SU-DHL-6 (cell line): ENCODE results near the gene C5orf15.

Experiments
- H2AFZ ChIP-seq: fragments of 200-600 bp; sonication (generic); 2 replicates; pipeline ENCODE4 v1.6.1; 2014; ENCODE audit warnings: low read depth, mild to moderate bottlenecking, moderate library complexity, mixed read lengths, antibody characterized with exemption, low read length; ENCODE audit not compliant: severe bottlenecking
- H3F3A ChIP-seq: fragments of 200-600 bp; shearing (Covaris generic); 2 replicates; pipeline ENCODE4 v1.6.0; 2016; ENCODE audit warnings: antibody characterized with exemption, mild to moderate bottlenecking; ENCODE audit not compliant: insufficient read depth
- H3K27ac ChIP-seq: fragments of 200-600 bp; sonication (generic); 2 replicates; pipeline ENCODE4 v1.5.1; 2016; ENCODE audit warnings: low read depth, mild to moderate bottlenecking, low read length, moderate library complexity, mixed read lengths
- H3K27me3 ChIP-seq: fragments of 200-600 bp; sonication (generic), shearing (Covaris generic); 2 replicates; pipeline ENCODE4 v1.6.0; 2014; ENCODE audit warnings: mild to moderate bottlenecking, low read length
- H3K36me3 ChIP-seq: fragments of 200-600 bp; sonication (generic); 2 replicates; pipeline ENCODE4 v1.6.1; 2014; ENCODE audit warnings: mild to moderate bottlenecking, low read length, mixed read lengths
- H3K4me2 ChIP-seq: fragments of 300-600, 200-600 bp; shearing (Covaris generic), sonication (generic); 2 replicates; pipeline ENCODE4 v1.6.0; 2014; ENCODE audit warnings: low read length, low read depth, mild to moderate bottlenecking; ENCODE audit not compliant: poor library complexity, severe bottlenecking
- H3K4me3 ChIP-seq: fragments of 200-600 bp; sonication (generic); 2 replicates; pipeline ENCODE4 v1.5.1; 2014; ENCODE audit warnings: antibody characterized with exemption, low read length, mild to moderate bottlenecking, mixed read lengths; ENCODE audit not compliant: insufficient read depth, poor library complexity, severe bottlenecking
- H3K79me2 ChIP-seq: fragments of 200-600 bp; sonication (generic); 2 replicates; pipeline ENCODE4 v1.6.1; 2014; ENCODE audit warnings: mild to moderate bottlenecking, low read length, moderate library complexity; ENCODE audit not compliant: insufficient read depth
- H3K9ac ChIP-seq: fragments of 200-600 bp; sonication (generic); 2 replicates; pipeline ENCODE4 v1.7.0; 2014; ENCODE audit warnings: mild to moderate bottlenecking, low read length
- H3K9me2 ChIP-seq: fragments of 200-600 bp; sonication (generic); replicated peaks from 2 replicates; pipeline ENCODE4 v1.6.1; 2014; ENCODE audit warnings: low read length; ENCODE audit not compliant: insufficient read depth
- H3K9me3 ChIP-seq: fragments of 200-600 bp; sonication (generic); 2 replicates; pipeline ENCODE4 v1.6.1; 2014; ENCODE audit warnings: low read length, mixed read lengths; ENCODE audit not compliant: insufficient read depth
- H4K20me1 ChIP-seq: fragments of 200-600 bp; sonication (generic); 2 replicates; pipeline ENCODE4 v1.6.1; 2014; ENCODE audit warnings: low read depth, mild to moderate bottlenecking, antibody characterized with exemption, low read length, moderate library complexity, mixed read lengths
- EZH2phosphoT487 ChIP-seq: fragments of 200-600 bp; sonication (generic), shearing (Covaris generic); conservative IDR thresholded peaks from 2 replicates; pipeline ENCODE4 v1.6.1; 2018; ENCODE audit warnings: mild to moderate bottlenecking, antibody characterized with exemption, low read length, moderate library complexity, mixed read lengths
- TF ChIP-seq, protein P1 (sequence below): fragments of 200-600 bp; sonication (generic); IDR thresholded peaks from one replicate; pipeline ENCODE4 v1.5.1; 2017; ENCODE audit warnings: antibody characterized with exemption, mild to moderate bottlenecking, low read length, moderate library complexity; ENCODE audit not compliant: insufficient read depth, poor library complexity, severe bottlenecking

Gene C5orf15

DNA sequence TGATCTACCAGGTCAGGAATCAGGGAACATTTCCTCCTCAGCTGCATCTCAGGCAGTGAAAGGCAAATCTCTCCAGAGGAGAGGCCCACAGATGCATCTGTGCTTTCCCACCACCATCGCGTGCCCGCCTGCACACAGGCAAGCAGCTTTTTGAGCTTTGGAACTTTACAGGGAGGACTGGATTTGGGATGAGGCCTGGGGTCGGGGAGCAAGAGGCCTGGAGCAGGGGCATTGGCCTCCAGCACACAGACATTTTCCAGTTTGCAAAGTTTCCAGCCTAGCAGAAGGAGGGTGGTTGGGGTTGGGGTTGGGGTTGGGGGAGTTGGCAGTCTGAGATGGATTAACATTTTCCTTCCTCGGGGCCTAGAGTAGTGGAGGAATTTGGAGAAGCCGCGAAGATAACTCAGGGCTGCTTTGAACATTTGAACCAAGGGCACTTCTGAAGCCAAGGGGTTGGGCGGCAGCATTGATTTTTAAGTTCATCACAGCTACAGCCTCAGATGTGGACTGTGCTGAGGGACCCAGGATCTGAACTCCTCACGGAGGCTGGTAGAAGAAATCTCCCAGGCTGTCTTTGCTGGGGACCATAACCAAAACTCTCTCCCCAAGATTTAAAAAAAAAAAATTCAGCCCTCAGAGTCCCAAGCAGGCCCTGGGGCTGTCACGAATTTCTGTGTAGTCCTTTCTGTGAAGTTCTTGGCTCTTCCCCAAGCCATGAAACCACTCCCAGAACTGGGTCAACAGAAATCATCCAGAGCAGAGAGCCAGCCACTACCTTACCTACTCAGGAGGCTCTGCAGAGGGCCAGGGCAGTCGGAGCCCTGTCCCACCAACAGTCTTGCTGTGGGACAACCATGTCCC, 25.6 kb downstream of the C5orf15 start:
- Histone ChIP-seq H3K79me2 (no peaks in the 10 kb centered on the region), H3K4me3 (no peak overlapping the region), H3K36me3 (no peaks in the 10 kb centered on the region), H3K27me3 (no peaks in the 10 kb centered on the region), H3F3A (no peaks in the 10 kb centered on the region), H3K9ac (no peak overlapping the region), H3K9me2 (no peaks in the 10 kb centered on the region), H3K27ac (no peak overlapping the region), H3K4me2 (no peak overlapping the region), H3K9me3 (no peaks in the 10 kb centered on the region), H2AFZ (no peak overlapping the region), H4K20me1 (no peaks in the 10 kb centered on the region)
- TF ChIP-seq, protein P1, sequence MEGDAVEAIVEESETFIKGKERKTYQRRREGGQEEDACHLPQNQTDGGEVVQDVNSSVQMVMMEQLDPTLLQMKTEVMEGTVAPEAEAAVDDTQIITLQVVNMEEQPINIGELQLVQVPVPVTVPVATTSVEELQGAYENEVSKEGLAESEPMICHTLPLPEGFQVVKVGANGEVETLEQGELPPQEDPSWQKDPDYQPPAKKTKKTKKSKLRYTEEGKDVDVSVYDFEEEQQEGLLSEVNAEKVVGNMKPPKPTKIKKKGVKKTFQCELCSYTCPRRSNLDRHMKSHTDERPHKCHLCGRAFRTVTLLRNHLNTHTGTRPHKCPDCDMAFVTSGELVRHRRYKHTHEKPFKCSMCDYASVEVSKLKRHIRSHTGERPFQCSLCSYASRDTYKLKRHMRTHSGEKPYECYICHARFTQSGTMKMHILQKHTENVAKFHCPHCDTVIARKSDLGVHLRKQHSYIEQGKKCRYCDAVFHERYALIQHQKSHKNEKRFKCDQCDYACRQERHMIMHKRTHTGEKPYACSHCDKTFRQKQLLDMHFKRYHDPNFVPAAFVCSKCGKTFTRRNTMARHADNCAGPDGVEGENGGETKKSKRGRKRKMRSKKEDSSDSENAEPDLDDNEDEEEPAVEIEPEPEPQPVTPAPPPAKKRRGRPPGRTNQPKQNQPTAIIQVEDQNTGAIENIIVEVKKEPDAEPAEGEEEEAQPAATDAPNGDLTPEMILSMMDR, result no peak
- no peak for TF ChIP-seq EZH2phosphoT487

DNA sequence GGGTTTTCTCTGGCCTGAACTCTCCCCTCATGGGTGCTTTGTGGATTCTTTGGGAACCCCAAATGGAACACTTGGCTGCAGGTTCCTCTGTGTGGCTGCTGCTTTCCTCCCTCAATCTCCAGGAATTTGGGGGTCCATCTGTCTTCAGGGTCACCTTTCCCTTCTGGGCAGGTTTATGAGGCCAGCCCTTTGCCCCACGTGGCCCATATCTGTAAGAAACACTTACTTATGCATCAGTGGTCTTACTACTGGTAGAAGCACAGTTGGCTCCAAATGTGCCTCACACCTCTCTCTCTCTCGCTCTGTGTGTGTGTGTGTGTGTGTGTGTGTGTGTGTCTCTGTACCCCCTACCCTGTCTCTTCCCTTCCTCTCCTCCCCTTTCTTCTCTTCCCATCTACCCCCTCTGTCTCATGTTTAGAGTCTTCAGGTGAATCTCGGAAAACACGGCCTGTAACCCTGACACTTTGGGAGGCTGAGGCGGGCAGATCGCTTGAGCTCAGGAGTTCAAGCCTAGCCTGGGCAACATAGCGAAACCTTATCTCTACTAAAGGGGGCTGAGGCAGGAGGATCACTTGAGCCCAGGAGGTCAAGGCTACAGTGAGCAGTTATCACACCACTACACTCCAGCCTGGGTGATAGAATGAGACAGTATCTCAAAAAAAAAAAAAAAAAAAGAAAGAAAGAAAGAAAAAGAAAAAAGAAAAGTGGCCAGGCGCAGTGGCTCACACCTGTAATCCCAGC, 26.8 kb downstream of the C5orf15 start:
- no peaks in the 10 kb centered on the region for H4K20me1 ChIP-seq
- no peaks in the 10 kb centered on the region for H3F3A ChIP-seq
- no peaks in the 10 kb centered on the region for H3K79me2 ChIP-seq
- H3K4me3 ChIP-seq, result no peak overlapping the region
- TF ChIP-seq, protein P1, result no peak
- no peak for TF ChIP-seq EZH2phosphoT487
- H3K9me2 ChIP-seq, result no peaks in the 10 kb centered on the region
- no peak overlapping the region for H3K27ac ChIP-seq
- H3K36me3 ChIP-seq, result no peaks in the 10 kb centered on the region
- H2AFZ ChIP-seq, result no peak overlapping the region
- no peaks in the 10 kb centered on the region for H3K9me3 ChIP-seq
- no peak overlapping the region for H3K4me2 ChIP-seq
- no peak overlapping the region for H3K9ac ChIP-seq
- H3K27me3 ChIP-seq, result no peaks in the 10 kb centered on the region

DNA sequence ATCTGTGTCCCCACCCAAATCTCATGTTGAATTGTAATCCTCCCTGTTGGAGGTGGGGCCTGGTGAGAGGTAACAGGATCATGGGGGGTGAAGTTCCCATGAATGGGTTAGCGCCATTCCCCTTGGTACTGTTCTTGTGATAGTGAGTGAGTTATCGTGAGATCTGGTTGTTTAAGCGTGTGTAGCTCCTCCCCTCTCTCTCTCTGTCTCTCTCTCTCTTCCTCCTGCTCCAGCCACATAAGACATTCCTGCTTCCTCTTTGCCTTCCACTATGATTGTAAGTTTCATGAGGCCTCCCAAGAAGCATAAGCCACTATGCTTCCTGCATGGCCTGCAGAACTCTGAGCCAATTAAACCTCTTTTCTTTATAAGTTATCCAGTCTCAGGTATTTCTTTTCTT, 28.8 kb downstream of the C5orf15 start:
- H3K4me3 ChIP-seq, result no peak overlapping the region
- H3K4me2 ChIP-seq, result no peak overlapping the region
- no peaks in the 10 kb centered on the region for H3K36me3 ChIP-seq
- H4K20me1 ChIP-seq, result no peaks in the 10 kb centered on the region
- no peaks in the 10 kb centered on the region for H3K9me3 ChIP-seq
- H3K79me2 ChIP-seq, result no peaks in the 10 kb centered on the region
- H3K9me2 ChIP-seq, result no peaks in the 10 kb centered on the region
- no peak overlapping the region for H2AFZ ChIP-seq
- no peak overlapping the region for H3K9ac ChIP-seq
- H3K27ac ChIP-seq, result no peak overlapping the region
- no peak for TF ChIP-seq EZH2phosphoT487
- TF ChIP-seq, protein P1, result no peak
- H3K27me3 ChIP-seq, result no peaks in the 10 kb centered on the region
- no peaks in the 10 kb centered on the region for H3F3A ChIP-seq
